Right kidney (tissue), 1 donor: ENCODE measurements around the gene CPSF3.

Source experiments
- DNase-seq: peaks from one replicate; pipeline ENCODE4 v3.0.0-alpha.2; 2016

The CPSF3 gene

GRCh38 chr2:9518163-9518562, 94.7 kb downstream of the CPSF3 start:
- no peak for DNase-seq

- no peak for DNase-seq
These were observed 95.3 kb downstream of the CPSF3 start for GRCh38 chr2:9518780-9519179.

- DNase-seq: no peak
These were observed 95.8 kb downstream of the CPSF3 start for GRCh38 chr2:9519250-9519649.
